NCI-H1436 treated with DMSO at 0.1 percent for 48 hours (cell line): ENCODE measurements around the gene CDC34.
"Not testable (repeated sequence)": the region's sequence is repeated elsewhere in the genome, so short reads cannot be mapped to it uniquely, and the experiment has no call there.

Source experiments
- DNase-seq: peaks from one replicate; lab custom pipeline; 2025; lab: John Stamatoyannopoulos, UW

CDC34 gene

GRCh38 chr19:573519-573825 lies 41.9 kb downstream of the CDC34 start:
- no peak for DNase-seq

- DNase-seq, result no peak
Observed at GRCh38 chr19:574658-575526, 43.3 kb downstream of the CDC34 start.

GRCh38 chr19:575527-576506 lies 44.3 kb downstream of the CDC34 start:
- DNase-seq, result no peak

- DNase-seq, result no peak
Observed at GRCh38 chr19:576768-577438, 45.3 kb downstream of the CDC34 start.

GRCh38 chr19:577439-578392 lies 46.2 kb downstream of the CDC34 start:
- DNase-seq, result no peak

GRCh38 chr19:579111-579841 lies 47.7 kb downstream of the CDC34 start:
- no peak for DNase-seq

GRCh38 chr19:579842-580155 lies 48.2 kb downstream of the CDC34 start:
- DNase-seq, result no peak

- no peak for DNase-seq
Observed at GRCh38 chr19:580274-580835, 48.8 kb downstream of the CDC34 start.

GRCh38 chr19:581399-582111 lies 50.0 kb downstream of the CDC34 start:
- no peak for DNase-seq

- DNase-seq, result no peak
Observed at GRCh38 chr19:582497-583197, 51.1 kb downstream of the CDC34 start.

- no peak for DNase-seq
Observed at GRCh38 chr19:583198-583967, 51.8 kb downstream of the CDC34 start.

- DNase-seq, result no peak
Observed at GRCh38 chr19:583968-584239, 52.3 kb downstream of the CDC34 start.

GRCh38 chr19:584240-585001 lies 52.9 kb downstream of the CDC34 start:
- DNase-seq, result no peak

GRCh38 chr19:585146-585545 lies 53.6 kb downstream of the CDC34 start:
- DNase-seq, result not testable (repeated sequence)

GRCh38 chr19:585551-586110 lies 54.1 kb downstream of the CDC34 start:
- DNase-seq, result no peak

GRCh38 chr19:588093-588740 lies 56.7 kb downstream of the CDC34 start:
- peak; percentile 73 for DNase-seq
